HG02981 (cell line): Measurements from ENCODE around the gene CD96.
A peak's percentile ranks its signal among the peaks of the same experiment; 100 is the strongest.
"Not testable (repeated sequence)": the region's sequence is repeated elsewhere in the genome, so short reads cannot be mapped to it uniquely, and the experiment has no call there.

Experiments
- ATAC-seq: cut with Tn5 transposase; IDR thresholded peaks from one replicate; pipeline ENCODE4 v1.9.1; 2021; ENCODE audit warnings: mild to moderate bottlenecking, moderate library complexity; ENCODE audit not compliant: unreplicated experiment

CD96 gene

GRCh38 chr3:111548756-111549155 lies 6.8 kb downstream of the CD96 start:
- ATAC-seq, result no peak

GRCh38 chr3:111561902-111562301 lies 19.9 kb downstream of the CD96 start:
- ATAC-seq, result not testable (repeated sequence)

GRCh38 chr3:111566844-111567243 lies 24.8 kb downstream of the CD96 start:
- ATAC-seq, result no peak

- no peak for ATAC-seq
These were observed 26.4 kb downstream of the CD96 start for GRCh38 chr3:111568355-111568754.

- ATAC-seq, result no peak
These were observed 26.9 kb downstream of the CD96 start for GRCh38 chr3:111568911-111569310.

- no peak for ATAC-seq
These were observed 28.5 kb downstream of the CD96 start for GRCh38 chr3:111570404-111571030.

GRCh38 chr3:111571282-111571681 lies 29.3 kb downstream of the CD96 start:
- ATAC-seq, result no peak

- no peak for ATAC-seq
These were observed 30.0 kb downstream of the CD96 start for GRCh38 chr3:111571907-111572460.

GRCh38 chr3:111577113-111577512 lies 35.1 kb downstream of the CD96 start:
- ATAC-seq, result no peak

- ATAC-seq, result peak; percentile 97
These were observed 36.0 kb downstream of the CD96 start for GRCh38 chr3:111577798-111578685.

- no peak for ATAC-seq
These were observed 36.9 kb downstream of the CD96 start for GRCh38 chr3:111578867-111579266.

GRCh38 chr3:111579495-111579894 lies 37.5 kb downstream of the CD96 start:
- no peak for ATAC-seq

- no peak for ATAC-seq
These were observed 39.6 kb downstream of the CD96 start for GRCh38 chr3:111581403-111582119.

GRCh38 chr3:111582120-111582474 lies 40.1 kb downstream of the CD96 start:
- ATAC-seq, result no peak

- no peak for ATAC-seq
These were observed 42.7 kb downstream of the CD96 start for GRCh38 chr3:111584744-111585143.

- no peak for ATAC-seq
These were observed 43.2 kb downstream of the CD96 start for GRCh38 chr3:111585217-111585616.

- no peak for ATAC-seq
These were observed 46.5 kb downstream of the CD96 start for GRCh38 chr3:111588527-111588926.

- no peak for ATAC-seq
These were observed 47.5 kb downstream of the CD96 start for GRCh38 chr3:111589303-111590142.

GRCh38 chr3:111590143-111590491 lies 48.1 kb downstream of the CD96 start:
- ATAC-seq, result no peak

GRCh38 chr3:111591555-111591954 lies 49.6 kb downstream of the CD96 start:
- ATAC-seq, result no peak

GRCh38 chr3:111592143-111592542 lies 50.1 kb downstream of the CD96 start:
- no peak for ATAC-seq
